ENCODE results near the gene GSG1.

- TF ChIP-seq EZH2 (IDR thresholded peaks at IDR 0.05) (no peak), POLR2AphosphoS5 (IDR thresholded peaks at IDR 0.05; ENCODE audit: borderline replicate concordance, low read depth, low read length) (no peak)
Measured at GRCh38 chr12:13066459-13066858, 37.0 kb downstream of the GSG1 start.
